Skeletal muscle tissue (tissue), 4 donors: ENCODE measurements around the gene TMEM69. TPM values are rescaled to one million over a fixed set of nuclear protein-coding genes. Genes with fewer than 3 reads are reported as not detected.
A peak's percentile ranks its signal among the peaks of the same experiment; 100 is the strongest.

Experiments
- H3K27ac ChIP-seq: one replicate; pipeline ENCODE4 v1.7.0; 2013; ENCODE audit warnings: mild to moderate bottlenecking, low read depth, low read length, inconsistent platforms
- H3K27me3 ChIP-seq, 3 donors: one replicate each; pipeline ENCODE4 v1.7.0; 2013; ENCODE audit warnings: low read length in 3 of 3; ENCODE audit not compliant: control insufficient read depth in 3 of 3, insufficient read depth in 3 of 3
- H3K36me3 ChIP-seq, 3 donors: one replicate each; pipeline ENCODE4 v1.7.0; 2013; ENCODE audit warnings: low read length in 3 of 3; ENCODE audit not compliant: control insufficient read depth in 3 of 3, insufficient read depth in 3 of 3
- H3K4me1 ChIP-seq, 3 donors: one replicate each; pipeline ENCODE4 v1.7.0; 2013; ENCODE audit warnings: low read length in 3 of 3, mild to moderate bottlenecking in 3 of 3; ENCODE audit not compliant: control insufficient read depth in 3 of 3, insufficient read depth in 3 of 3
- H3K4me3 ChIP-seq, 3 donors: one replicate each; pipeline ENCODE4 v1.7.0; 2013; ENCODE audit warnings: low read length in 3 of 3
- H3K9ac ChIP-seq, 3 donors: one replicate each; pipeline ENCODE4 v1.7.0; 2013; ENCODE audit warnings: low read length in 3 of 3, mild to moderate bottlenecking in 3 of 3, moderate library complexity in 2 of 3, low read depth in 1 of 3
- H3K9me3 ChIP-seq, 3 donors: one replicate each; pipeline ENCODE4 v1.7.0; 2013; ENCODE audit warnings: low read length in 3 of 3; ENCODE audit not compliant: control insufficient read depth in 3 of 3
- total RNA-seq: library from RNA; depleted of rRNA; stranded (reverse); fragments of >200 nt; gene quantifications from one replicate; pipeline ENCODE4 v1.2.3, GENCODE V29; 2014
- donor health status: Osteomylitis.

The TMEM69 gene, protein sequence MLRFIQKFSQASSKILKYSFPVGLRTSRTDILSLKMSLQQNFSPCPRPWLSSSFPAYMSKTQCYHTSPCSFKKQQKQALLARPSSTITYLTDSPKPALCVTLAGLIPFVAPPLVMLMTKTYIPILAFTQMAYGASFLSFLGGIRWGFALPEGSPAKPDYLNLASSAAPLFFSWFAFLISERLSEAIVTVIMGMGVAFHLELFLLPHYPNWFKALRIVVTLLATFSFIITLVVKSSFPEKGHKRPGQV
- total RNA-seq = 14.6 TPM

DNA sequence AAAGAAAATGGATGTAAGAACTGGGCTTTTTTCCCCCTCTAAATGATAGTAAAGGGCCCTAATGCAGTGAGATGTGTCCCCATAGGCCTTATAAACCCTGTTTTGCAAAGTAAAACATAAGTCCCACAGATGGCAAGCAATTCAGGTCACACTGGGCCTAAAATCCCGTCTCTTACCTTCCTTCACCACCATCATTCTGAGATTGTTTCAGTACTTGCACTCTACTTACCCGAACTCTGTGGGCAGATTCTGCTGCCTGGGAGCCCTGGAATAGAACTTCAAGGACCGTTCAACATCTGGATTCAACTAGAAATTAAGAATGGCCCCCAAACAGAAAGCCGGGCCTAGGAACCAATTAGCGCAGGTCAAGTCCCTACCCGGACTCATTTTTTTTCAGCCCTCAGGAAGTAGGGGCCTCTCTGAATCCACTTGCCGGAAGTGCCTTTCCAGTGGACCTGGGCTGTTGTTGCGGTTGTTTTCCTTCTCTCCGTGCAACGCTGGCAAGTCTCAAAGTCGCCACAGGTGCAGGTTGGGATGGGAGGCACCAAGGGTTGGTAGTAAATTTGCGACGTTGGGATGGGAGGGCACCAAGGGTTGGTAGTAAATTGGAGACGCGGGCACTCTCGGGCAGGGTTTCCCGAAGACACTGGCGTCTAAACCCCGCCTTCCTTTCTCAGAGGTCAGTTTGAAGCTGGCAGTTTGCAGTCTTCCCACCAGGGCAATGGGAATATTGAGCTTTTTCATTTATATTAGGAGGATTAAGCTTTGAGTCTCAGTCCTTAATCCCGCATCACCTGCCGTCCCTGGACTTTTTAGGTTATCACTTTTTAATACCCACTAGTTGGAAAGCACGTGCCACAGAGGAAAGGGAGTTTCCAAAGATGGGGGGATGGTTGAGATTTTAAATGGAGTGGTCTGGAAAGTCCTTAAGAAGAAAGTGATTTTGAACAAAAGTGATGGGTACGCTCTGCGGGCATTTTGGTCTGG lies at the start of gene TMEM69:
Gene TMEM69, plus strand, starts transcription at position 428 of the 987 bp plus-strand sequence. CDS start 2,888 bp downstream, outside the sequence.
- H3K4me3 ChIP-seq = peak within 1 kb of the TSS; percentile 92 to 99 (median 95)
- peaks cover 19 to 22% (median 20%) of the 10 kb centered on the region in 3 donors for H3K4me1 ChIP-seq
- no peaks in the 10 kb centered on the region for H3K27me3 ChIP-seq
- H3K27ac ChIP-seq = peak within 1 kb of the TSS; percentile 99
- peaks cover 4 to 6% (median 4%) of the 10 kb centered on the region in 3 donors for H3K36me3 ChIP-seq
- peak within 1 kb of the TSS; percentile 95 to 100 (median 96) for H3K9ac ChIP-seq
- H3K9me3 ChIP-seq = no peaks in the 10 kb centered on the region

DNA sequence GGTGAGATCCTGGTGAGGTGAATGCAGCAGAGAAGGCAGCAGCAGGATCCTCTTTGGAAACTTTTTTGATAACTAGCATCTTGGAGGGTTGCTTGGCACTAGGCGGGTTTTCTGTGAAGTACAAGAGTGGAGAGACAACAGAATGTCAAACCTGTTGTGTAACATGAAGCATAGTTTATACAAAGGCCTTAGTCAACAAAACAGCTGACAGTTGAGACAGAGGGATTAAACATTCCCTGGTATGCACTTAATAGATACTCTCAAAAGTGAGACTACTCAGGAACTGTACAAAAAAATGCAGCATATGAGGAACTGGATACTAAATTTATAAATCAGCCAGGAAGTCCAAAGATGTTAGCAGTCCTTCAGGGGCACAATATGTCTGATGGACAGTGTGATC lies 47.7 kb upstream of the TMEM69 start:
- Histone ChIP-seq H3K27me3 (no peaks in the 10 kb centered on the region), H3K36me3 (peaks cover 24 to 48% (median 39%) of the 10 kb centered on the region in 3 donors), H3K9me3 (no peaks in the 10 kb centered on the region), H3K4me1 (no peaks in the 10 kb centered on the region), H3K9ac (no peak overlapping the region), H3K27ac (no peak overlapping the region), H3K4me3 (no peak overlapping the region)

- Histone ChIP-seq H3K27ac (no peak overlapping the region), H3K36me3 (peaks cover 17 to 46% (median 41%) of the 10 kb centered on the region in 3 donors), H3K4me1 (no peaks in the 10 kb centered on the region), H3K9me3 (no peaks in the 10 kb centered on the region), H3K4me3 (no peak overlapping the region), H3K9ac (no peak overlapping the region), H3K27me3 (no peaks in the 10 kb centered on the region)
Measured at GRCh38 chr1:45643321-45643720, 44.7 kb upstream of the TMEM69 start.

DNA sequence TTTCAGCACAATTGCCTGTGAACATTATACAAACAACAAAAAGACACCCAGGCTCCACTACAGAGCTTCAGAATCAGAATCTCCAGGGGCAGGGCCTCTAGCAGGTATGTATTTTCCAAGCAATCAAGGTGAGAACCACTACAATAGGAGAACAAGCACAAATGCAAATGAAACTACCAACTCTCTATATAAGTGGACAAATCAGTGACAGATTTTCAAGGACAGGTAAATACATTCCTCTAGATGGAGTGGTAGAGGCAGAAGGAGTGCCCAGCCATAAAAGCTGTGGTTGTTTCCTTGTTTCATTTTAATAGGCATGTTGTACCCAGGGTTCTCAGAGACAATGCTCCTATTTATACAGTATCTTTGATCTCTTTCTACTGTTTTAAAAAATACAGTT lies 44.0 kb upstream of the TMEM69 start:
- Histone ChIP-seq H3K9me3 (no peaks in the 10 kb centered on the region), H3K27me3 (no peaks in the 10 kb centered on the region), H3K27ac (no peak overlapping the region), H3K4me3 (no peak overlapping the region), H3K36me3 (peaks cover 14 to 43% (median 38%) of the 10 kb centered on the region in 3 donors), H3K9ac (no peak overlapping the region), H3K4me1 (no peaks in the 10 kb centered on the region)

GRCh38 chr1:45644661-45645060 lies 43.3 kb upstream of the TMEM69 start:
- H3K27ac ChIP-seq = no peak overlapping the region
- no peaks in the 10 kb centered on the region for H3K4me1 ChIP-seq
- no peaks in the 10 kb centered on the region for H3K27me3 ChIP-seq
- no peaks in the 10 kb centered on the region for H3K9me3 ChIP-seq
- H3K9ac ChIP-seq = no peak overlapping the region
- no peak overlapping the region for H3K4me3 ChIP-seq
- H3K36me3 ChIP-seq = peaks cover 10 to 43% (median 35%) of the 10 kb centered on the region in 3 donors

- Histone ChIP-seq H3K9me3 (no peaks in the 10 kb centered on the region), H3K4me3 (no peak overlapping the region), H3K27me3 (no peaks in the 10 kb centered on the region), H3K9ac (no peak overlapping the region), H3K36me3 (peaks cover 7 to 39% (median 22%) of the 10 kb centered on the region in 3 donors), H3K4me1 (peaks cover 6% of the 10 kb centered on the region in 3 donors), H3K27ac (no peak overlapping the region)
Measured at GRCh38 chr1:45647248-45648021, 40.5 kb upstream of the TMEM69 start.

- H3K27ac ChIP-seq = no peak overlapping the region
- no peak overlapping the region for H3K4me3 ChIP-seq
- peaks cover 6 to 8% (median 6%) of the 10 kb centered on the region in 3 donors for H3K4me1 ChIP-seq
- H3K36me3 ChIP-seq = peaks cover 46 to 76% (median 71%) of the 10 kb centered on the region in 3 donors
- H3K9me3 ChIP-seq = no peaks in the 10 kb centered on the region
- no peak overlapping the region for H3K9ac ChIP-seq
- H3K27me3 ChIP-seq = no peaks in the 10 kb centered on the region
Measured at GRCh38 chr1:45654540-45655280, 33.3 kb upstream of the TMEM69 start.

GRCh38 chr1:45656573-45657226 lies 31.3 kb upstream of the TMEM69 start:
- H3K27me3 ChIP-seq = no peaks in the 10 kb centered on the region
- H3K9me3 ChIP-seq = no peaks in the 10 kb centered on the region
- no peak overlapping the region for H3K27ac ChIP-seq
- peaks cover 42 to 71% (median 63%) of the 10 kb centered on the region in 3 donors for H3K36me3 ChIP-seq
- no peak overlapping the region for H3K4me3 ChIP-seq
- peaks cover 0 to 6% (median 0%) of the 10 kb centered on the region in 3 donors for H3K4me1 ChIP-seq
- H3K9ac ChIP-seq = no peak overlapping the region

DNA sequence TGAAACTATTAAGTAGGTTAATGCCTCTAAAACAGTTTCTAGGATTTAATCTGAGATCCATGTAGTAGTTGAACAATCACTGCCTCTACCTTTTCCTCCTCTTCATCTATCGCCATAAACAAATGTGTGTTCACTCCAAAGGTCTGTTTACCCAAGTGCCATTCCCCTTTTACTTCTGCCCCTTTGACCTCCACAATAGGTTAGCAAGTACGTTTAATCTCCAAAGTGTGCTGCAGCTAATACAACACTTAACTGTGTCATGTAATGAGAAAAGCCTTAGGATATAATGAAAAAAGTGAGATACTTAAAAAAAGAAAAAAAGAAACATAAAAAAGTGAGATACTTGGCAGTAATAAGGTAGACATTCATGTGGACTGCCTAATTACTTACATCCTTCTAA lies 29.8 kb upstream of the TMEM69 start:
- Histone ChIP-seq H3K36me3 (peaks cover 42 to 65% (median 56%) of the 10 kb centered on the region in 3 donors), H3K9ac (no peak overlapping the region), H3K27me3 (no peaks in the 10 kb centered on the region), H3K9me3 (no peaks in the 10 kb centered on the region), H3K4me1 (peaks cover 0 to 6% (median 6%) of the 10 kb centered on the region in 3 donors), H3K4me3 (no peak overlapping the region), H3K27ac (no peak overlapping the region)
